ENCODE results near the gene PRSS37.

The PRSS37 gene, protein sequence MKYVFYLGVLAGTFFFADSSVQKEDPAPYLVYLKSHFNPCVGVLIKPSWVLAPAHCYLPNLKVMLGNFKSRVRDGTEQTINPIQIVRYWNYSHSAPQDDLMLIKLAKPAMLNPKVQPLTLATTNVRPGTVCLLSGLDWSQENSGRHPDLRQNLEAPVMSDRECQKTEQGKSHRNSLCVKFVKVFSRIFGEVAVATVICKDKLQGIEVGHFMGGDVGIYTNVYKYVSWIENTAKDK

DNA sequence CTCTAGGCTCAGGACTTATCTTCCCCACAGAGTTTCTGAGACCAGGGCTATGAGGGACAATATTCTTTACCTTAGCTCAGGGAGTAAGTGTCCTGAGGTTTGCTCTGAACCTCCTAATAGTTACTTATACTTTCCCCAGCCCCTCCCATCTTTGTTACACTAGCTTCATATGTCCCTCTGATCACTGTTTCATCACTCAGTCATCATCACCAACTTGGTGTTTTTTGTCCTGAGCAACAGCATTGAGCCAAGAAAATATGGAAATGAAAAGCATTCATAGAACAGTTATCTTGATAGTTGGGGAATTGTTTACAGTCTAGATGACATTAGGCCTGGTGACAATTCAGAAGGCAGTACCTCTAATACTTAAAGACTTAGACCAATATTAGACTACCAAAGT lies at the start of gene PRSS37:
Gene PRSS37, minus strand, starts transcription at position 101 of the 400 bp plus-strand sequence. CDS start 436 bp downstream, outside the sequence.
- H3K9ac ChIP-seq (ENCODE audit: low read depth, low read length) = no peak within 1 kb of the TSS
- no peaks in the 10 kb centered on the region for H3K4me1 ChIP-seq (ENCODE audit: insufficient read depth, low read length)
- H3K36me3 ChIP-seq (ENCODE audit: insufficient read depth, low read length) = no peaks in the 10 kb centered on the region
- no peaks in the 10 kb centered on the region for H3K9me3 ChIP-seq (ENCODE audit: control insufficient read depth, insufficient read depth, low read length)

DNA sequence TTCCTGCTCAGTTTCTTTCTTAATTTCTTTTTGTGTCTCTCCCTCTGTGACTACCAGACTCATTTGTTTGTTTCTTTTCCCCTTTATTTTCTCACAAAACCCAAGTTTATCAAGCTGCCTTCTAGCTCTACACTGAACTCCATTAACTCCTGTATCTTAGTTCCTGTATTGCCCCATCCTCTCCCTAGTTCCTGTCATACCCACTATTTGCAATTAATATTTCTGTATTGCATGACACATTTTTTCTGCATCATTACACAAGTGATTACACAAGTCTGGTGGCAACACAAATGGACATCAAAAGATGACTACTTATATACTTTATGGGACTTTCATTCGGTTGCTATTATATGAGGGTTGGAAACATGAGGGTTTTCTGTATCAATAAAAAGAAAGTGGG lies 48.0 kb upstream of the PRSS37 start:
- Histone ChIP-seq H3K9ac (ENCODE audit: low read depth, low read length) (no peak overlapping the region), H3K36me3 (ENCODE audit: insufficient read depth, low read length) (no peaks in the 10 kb centered on the region), H3K9me3 (ENCODE audit: control insufficient read depth, insufficient read depth, low read length) (no peaks in the 10 kb centered on the region), H3K4me1 (ENCODE audit: insufficient read depth, low read length) (no peaks in the 10 kb centered on the region)

DNA sequence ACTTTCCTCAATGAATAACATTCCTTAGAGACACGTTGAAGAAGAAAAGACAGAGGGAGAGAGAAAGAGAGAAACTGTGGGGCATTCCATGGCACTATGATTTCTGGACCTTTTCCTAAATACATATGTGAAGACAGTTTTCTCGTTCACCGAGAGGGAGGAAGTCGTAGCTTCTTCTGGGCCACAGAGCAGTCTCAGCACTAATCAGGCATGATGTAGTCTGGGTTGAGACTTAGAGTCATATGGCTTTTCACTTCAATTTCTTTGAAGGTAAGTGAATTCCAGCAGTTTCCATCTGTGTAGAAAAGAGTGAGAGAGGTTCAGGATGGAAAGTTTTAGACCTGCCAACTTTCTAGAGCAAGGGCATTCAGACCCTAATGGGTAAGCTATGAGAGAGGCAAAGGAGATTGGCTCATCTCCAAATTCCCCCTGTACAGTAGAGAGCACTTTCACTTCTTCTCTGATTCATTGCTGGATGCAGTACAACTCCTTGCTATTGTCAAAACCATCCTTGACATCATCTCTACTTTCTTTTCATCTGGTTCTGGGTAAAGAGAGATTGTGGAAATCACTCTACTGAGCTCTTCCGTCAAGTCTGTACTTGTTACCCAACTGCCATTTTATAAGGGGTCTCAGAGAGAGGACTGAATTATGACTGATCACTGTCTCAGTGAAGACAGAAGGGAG lies 43.4 kb upstream of the PRSS37 start:
- H3K9me3 ChIP-seq (ENCODE audit: control insufficient read depth, insufficient read depth, low read length) = no peaks in the 10 kb centered on the region; the same call in 1 of the 2 replicates
- no peak overlapping the region for H3K9ac ChIP-seq (ENCODE audit: low read depth, low read length)
- H3K4me1 ChIP-seq (ENCODE audit: insufficient read depth, low read length) = no peaks in the 10 kb centered on the region
- no peaks in the 10 kb centered on the region for H3K36me3 ChIP-seq (ENCODE audit: insufficient read depth, low read length)

DNA sequence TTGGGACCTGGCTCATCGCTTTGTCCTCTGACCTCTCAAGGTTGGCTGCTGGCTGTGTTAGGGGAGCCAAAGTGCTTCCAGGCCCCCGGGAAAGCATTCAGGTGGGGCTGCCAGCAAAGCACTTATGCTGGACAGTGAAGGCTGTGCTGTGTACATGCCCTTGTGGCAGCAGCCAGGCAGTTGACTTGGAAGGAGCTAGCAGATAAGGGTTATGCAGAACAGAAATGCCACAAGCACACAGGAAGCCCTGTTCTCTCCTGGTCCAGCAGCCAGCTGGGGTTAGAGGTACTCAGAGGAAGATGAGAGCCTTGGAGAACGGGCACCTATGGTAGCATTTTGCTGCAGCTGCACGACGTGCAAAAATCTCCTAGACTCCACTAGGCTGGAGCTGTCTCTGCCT lies 39.7 kb upstream of the PRSS37 start:
- H3K9me3 ChIP-seq (ENCODE audit: control insufficient read depth, insufficient read depth, low read length) = no peaks in the 10 kb centered on the region; the same call in 1 of the 2 replicates
- H3K36me3 ChIP-seq (ENCODE audit: insufficient read depth, low read length) = no peaks in the 10 kb centered on the region
- no peak overlapping the region for H3K9ac ChIP-seq (ENCODE audit: low read depth, low read length)
- H3K4me1 ChIP-seq (ENCODE audit: insufficient read depth, low read length) = peaks cover 4% of the 10 kb centered on the region; the same call in 1 of the 2 replicates

DNA sequence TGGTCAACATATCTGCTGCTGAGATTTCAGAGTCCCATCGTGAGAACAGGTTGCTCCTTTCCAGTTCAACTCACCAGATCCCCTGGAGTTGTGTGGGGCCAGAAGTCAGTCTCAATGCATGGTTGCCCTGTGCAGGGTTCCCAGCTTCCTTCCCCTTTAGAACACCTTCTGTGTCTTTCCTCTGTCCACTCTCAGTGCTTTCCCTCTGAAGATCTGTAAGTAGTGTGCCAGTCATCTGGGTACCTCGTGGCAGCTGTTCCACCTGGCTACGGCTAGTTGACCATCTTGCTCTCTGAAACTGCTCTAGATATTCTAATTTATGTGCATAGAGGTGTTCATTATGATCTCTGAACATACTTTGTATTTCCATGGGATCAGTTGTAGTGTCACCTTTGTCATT lies 36.1 kb upstream of the PRSS37 start:
- Histone ChIP-seq H3K9me3 (ENCODE audit: control insufficient read depth, insufficient read depth, low read length) (no peaks in the 10 kb centered on the region), H3K4me1 (ENCODE audit: insufficient read depth, low read length) (peaks cover 12% of the 10 kb centered on the region; the same call in 1 of the 2 replicates), H3K9ac (ENCODE audit: low read depth, low read length) (no peak overlapping the region), H3K36me3 (ENCODE audit: insufficient read depth, low read length) (no peaks in the 10 kb centered on the region)

DNA sequence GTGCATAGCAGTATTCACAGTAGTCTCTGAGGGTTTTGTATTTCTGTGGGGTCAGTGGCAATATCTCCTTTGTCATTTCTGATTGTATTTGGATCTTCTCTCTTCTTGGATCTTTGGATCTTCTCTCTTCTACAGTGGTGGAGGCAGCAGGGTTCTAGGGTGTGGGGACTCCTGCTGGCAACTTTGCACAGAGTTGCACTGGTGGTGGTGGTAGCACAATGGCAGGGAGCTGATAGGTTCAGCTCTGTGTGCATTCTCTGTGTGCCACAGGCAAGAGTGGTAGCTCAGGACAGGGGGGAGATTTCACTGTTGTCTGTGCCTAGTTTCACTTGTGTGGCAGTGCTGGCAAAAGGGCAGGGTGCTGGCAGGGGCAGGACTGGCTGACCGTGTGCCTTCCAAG lies 35.1 kb upstream of the PRSS37 start:
- Histone ChIP-seq H3K9me3 (ENCODE audit: control insufficient read depth, insufficient read depth, low read length) (no peaks in the 10 kb centered on the region), H3K36me3 (ENCODE audit: insufficient read depth, low read length) (no peaks in the 10 kb centered on the region), H3K4me1 (ENCODE audit: insufficient read depth, low read length) (peaks cover 12% of the 10 kb centered on the region; the same call in 1 of the 2 replicates), H3K9ac (ENCODE audit: low read depth, low read length) (no peak overlapping the region)

DNA sequence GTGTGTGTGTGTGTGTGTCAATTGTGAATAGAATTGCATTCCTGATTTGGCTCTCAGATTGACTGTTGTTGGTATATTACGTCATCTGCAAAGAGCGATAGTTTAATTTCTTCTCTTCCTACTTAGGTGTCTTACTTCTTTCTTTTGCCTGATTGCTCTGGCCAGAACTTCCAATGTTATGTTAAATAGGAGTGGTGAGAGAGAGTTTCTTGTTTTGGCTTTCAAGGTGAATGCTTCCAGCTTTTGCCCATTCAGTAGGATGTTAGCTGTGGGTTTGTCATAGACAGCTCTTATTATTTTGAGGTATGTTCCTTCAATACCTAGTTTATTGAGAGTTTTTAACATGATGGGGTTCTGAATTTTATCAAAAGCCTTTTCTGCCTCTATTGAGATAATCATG lies 34.2 kb upstream of the PRSS37 start:
- Histone ChIP-seq H3K9ac (ENCODE audit: low read depth, low read length) (no peak overlapping the region), H3K4me1 (ENCODE audit: insufficient read depth, low read length) (peaks cover 12% of the 10 kb centered on the region; the same call in 1 of the 2 replicates), H3K9me3 (ENCODE audit: control insufficient read depth, insufficient read depth, low read length) (no peaks in the 10 kb centered on the region), H3K36me3 (ENCODE audit: insufficient read depth, low read length) (no peaks in the 10 kb centered on the region)

DNA sequence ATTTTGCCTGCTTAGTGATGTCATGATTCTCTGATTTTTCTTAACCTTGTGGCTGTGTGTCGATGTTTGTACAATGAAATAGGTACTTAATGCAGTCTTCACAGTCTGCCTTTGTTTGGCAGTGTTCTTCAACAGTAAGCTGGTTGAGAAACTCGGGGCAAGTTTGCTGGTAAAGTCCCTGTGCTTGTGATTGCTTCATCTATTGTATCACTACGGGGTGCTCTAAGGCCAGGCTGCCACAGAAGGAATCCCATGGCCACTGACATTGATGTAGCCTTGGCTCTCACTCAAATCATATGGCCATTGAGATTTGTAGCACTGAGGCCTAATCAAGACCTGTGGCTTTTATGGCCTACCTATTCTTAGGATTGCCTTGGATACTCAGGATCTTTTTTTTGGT lies 33.5 kb upstream of the PRSS37 start:
- no peak overlapping the region for H3K9ac ChIP-seq (ENCODE audit: low read depth, low read length)
- H3K36me3 ChIP-seq (ENCODE audit: insufficient read depth, low read length) = no peaks in the 10 kb centered on the region
- peaks cover 12% of the 10 kb centered on the region; the same call in 1 of the 2 replicates for H3K4me1 ChIP-seq (ENCODE audit: insufficient read depth, low read length)
- no peaks in the 10 kb centered on the region for H3K9me3 ChIP-seq (ENCODE audit: control insufficient read depth, insufficient read depth, low read length)

DNA sequence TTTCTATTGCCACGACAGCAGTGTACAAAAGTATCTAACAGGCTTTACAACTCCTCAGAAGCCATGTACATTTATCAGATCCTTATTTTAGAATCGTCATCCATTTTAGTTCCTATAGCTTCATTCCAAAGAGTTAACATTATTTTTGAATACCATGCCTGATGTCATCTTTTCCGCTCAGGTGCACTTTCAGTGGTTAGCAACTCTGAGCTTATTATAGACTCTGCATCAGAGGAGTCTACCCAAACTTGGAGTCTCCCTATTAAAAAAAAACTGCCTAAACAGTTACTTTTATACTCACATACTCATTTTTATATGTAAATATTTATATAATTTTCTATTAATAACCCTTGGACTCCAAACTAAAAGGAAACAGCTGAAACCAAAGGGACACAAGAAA lies 31.6 kb upstream of the PRSS37 start:
- H3K9ac ChIP-seq (ENCODE audit: low read depth, low read length) = no peak overlapping the region

DNA sequence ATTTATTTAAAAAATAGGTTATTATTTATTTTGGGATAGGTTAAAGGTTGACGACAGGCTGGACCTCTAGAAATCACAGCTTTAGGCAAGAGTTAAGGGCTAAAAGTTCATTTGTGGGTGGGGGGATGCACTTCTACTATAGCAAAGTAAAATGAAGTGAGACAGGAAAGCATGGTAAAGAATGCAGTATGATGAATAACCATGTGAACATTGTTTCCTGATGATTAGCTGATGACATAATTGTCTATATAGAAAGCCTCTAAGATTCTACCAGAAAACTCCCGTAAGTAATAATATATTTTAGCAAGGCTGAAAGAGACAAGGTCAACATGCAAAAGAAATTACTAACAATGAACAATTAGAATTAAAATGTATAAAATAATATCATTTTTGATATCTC lies 25.7 kb upstream of the PRSS37 start:
- H3K36me3 ChIP-seq (ENCODE audit: insufficient read depth, low read length) = no peaks in the 10 kb centered on the region
- H3K9ac ChIP-seq (ENCODE audit: low read depth, low read length) = no peak overlapping the region
- H3K4me1 ChIP-seq (ENCODE audit: insufficient read depth, low read length) = no peaks in the 10 kb centered on the region
- no peaks in the 10 kb centered on the region for H3K9me3 ChIP-seq (ENCODE audit: control insufficient read depth, insufficient read depth, low read length)

More for the DNA sequence above, 31.6 kb upstream of the PRSS37 start:
- no peaks in the 10 kb centered on the region for H3K9me3 ChIP-seq (ENCODE audit: control insufficient read depth, insufficient read depth, low read length)
- H3K4me1 ChIP-seq (ENCODE audit: insufficient read depth, low read length) = peaks cover 12% of the 10 kb centered on the region; the same call in 1 of the 2 replicates
- no peaks in the 10 kb centered on the region for H3K36me3 ChIP-seq (ENCODE audit: insufficient read depth, low read length)

DNA sequence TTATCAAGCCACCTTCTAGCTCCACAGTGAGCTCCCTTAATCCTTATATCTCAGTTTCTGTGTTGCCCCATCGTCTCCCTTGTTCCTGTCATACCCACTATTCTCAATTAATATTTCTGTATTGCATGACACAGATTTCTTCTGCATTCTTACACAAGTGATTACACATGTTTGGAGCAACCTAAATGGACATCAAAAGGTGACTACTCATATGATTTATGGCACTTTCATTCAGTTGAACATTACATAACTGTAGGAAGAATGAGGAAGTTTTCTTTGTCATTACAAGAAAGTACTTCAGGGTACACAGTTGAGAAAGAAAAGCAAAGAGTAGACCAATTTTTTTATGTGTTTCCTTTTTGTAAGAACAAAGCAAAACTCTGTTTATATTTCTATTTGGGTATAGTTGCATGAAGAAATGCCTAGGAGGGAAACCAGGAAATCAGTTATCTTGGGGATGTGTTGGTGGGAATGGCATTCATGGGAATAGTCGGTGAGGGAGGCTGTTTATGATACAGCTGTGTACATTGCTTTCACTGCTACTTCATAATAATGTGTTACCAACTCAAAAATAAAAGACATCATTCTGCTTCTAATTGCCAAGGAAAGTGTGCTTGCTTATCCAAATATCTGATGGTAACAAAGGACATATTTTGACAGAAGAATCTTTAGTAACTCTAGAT lies 23.6 kb upstream of the PRSS37 start:
- no peaks in the 10 kb centered on the region for H3K36me3 ChIP-seq (ENCODE audit: insufficient read depth, low read length)
- H3K9me3 ChIP-seq (ENCODE audit: control insufficient read depth, insufficient read depth, low read length) = no peaks in the 10 kb centered on the region
- H3K4me1 ChIP-seq (ENCODE audit: insufficient read depth, low read length) = no peaks in the 10 kb centered on the region
- H3K9ac ChIP-seq (ENCODE audit: low read depth, low read length) = no peak overlapping the region

DNA sequence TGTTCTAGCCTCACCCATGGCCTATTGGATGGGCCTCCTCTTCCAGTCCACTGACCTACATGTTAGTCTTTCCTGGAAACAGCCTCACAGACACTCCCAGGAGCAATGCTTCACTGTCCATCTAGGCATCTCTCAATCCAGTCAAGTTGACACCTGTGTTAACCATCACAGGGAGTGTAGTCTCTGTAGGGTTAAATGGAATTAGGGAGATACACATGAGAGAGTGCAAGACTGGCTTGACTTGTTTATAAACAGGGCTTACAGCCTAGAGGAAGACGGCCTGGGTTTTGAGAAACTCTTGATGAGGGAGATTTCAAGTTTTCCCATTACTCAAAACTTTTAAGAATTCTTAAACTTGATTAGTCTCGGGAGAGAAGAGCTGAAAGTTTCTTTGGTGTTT lies 18.9 kb upstream of the PRSS37 start:
- no peak overlapping the region for H3K9ac ChIP-seq (ENCODE audit: low read depth, low read length)
- 0 out of 2 replicates have a peak, but pooled peaks cover 3% of the 10 kb centered on the region for H3K9me3 ChIP-seq (ENCODE audit: control insufficient read depth, insufficient read depth, low read length)
- H3K4me1 ChIP-seq (ENCODE audit: insufficient read depth, low read length) = no peaks in the 10 kb centered on the region
- H3K36me3 ChIP-seq (ENCODE audit: insufficient read depth, low read length) = no peaks in the 10 kb centered on the region

DNA sequence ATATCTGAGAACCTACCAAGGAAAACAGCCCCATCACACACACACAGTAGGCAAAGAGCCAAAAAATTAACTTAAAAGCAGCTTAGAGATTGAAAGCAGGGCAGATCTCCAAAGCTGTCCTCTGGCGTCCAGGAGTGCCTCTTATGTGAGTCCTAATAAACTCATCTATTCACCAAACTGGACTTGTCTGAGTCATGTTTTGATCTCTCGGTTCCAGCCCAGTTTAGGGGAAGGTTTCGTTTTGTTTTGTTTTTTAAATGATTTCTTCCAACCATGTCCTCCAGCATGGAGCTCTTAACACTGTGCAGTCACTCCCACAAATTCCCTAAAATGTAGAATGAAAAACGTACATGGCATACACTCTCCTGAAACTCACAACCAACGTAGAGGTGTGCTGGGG lies 6.7 kb upstream of the PRSS37 start:
- Histone ChIP-seq H3K4me1 (ENCODE audit: insufficient read depth, low read length) (no peaks in the 10 kb centered on the region), H3K9me3 (ENCODE audit: control insufficient read depth, insufficient read depth, low read length) (no peaks in the 10 kb centered on the region), H3K36me3 (ENCODE audit: insufficient read depth, low read length) (no peaks in the 10 kb centered on the region), H3K9ac (ENCODE audit: low read depth, low read length) (no peak overlapping the region)

DNA sequence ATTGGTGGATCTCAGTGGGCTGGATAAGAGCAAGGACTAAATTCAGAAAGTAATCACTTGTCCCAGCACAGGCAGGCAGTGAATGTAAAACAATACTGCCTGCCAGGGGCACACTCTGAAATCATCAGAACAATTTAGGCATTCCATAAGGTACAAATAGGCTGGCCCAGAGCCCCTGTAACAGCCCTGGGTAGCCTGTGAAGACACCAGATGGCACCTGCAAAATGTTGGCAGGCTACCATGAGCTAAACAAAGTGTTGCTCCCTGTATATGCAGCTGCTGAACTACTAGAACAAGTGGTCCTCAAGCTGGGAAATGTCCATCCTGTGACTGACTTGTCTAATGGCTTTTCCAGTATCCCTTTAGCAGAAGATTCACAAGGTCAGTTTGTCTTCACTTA lies 3.0 kb upstream of the PRSS37 start:
- Histone ChIP-seq H3K9me3 (ENCODE audit: control insufficient read depth, insufficient read depth, low read length) (no peaks in the 10 kb centered on the region), H3K9ac (ENCODE audit: low read depth, low read length) (no peak overlapping the region), H3K4me1 (ENCODE audit: insufficient read depth, low read length) (no peaks in the 10 kb centered on the region), H3K36me3 (ENCODE audit: insufficient read depth, low read length) (no peaks in the 10 kb centered on the region)

DNA sequence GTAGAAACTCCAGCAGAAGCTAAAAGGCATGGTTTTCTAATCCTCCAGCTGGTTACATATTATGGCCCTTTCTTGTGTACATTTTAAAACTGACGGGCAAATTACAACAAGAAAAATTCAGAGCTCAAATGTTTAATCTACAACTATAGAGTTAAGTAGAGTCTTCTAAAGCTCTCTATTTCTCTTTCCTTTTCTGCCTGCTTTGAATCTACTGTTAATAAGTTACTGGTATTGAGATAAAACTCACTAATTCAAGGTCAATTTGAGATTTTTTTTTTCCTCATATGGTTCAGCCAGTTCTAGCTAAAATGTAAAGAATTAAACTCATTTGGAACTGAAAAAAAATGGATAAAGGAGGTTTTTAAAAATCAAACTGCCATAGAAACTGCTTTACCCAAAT lies 1.6 kb upstream of the PRSS37 start:
- H3K36me3 ChIP-seq (ENCODE audit: insufficient read depth, low read length) = no peaks in the 10 kb centered on the region
- no peaks in the 10 kb centered on the region for H3K9me3 ChIP-seq (ENCODE audit: control insufficient read depth, insufficient read depth, low read length)
- H3K4me1 ChIP-seq (ENCODE audit: insufficient read depth, low read length) = no peaks in the 10 kb centered on the region
- no peak overlapping the region for H3K9ac ChIP-seq (ENCODE audit: low read depth, low read length)

All from ES-I3 (cell line).